Vagina (tissue), 2 donors: ENCODE results near the gene EMSY. TPM values are rescaled to one million over a fixed set of nuclear protein-coding genes. Genes with fewer than 3 reads are reported as not detected.
"Not testable (repeated sequence)": the region's sequence is repeated elsewhere in the genome, so short reads cannot be mapped to it uniquely, and the experiment has no call there.

Experiments used
- DNase-seq, 2 donors: peaks; one replicate each; pipeline ENCODE4 v3.0.0-alpha.2; 2017; ENCODE audit errors: extremely low spot score in 2 of 2
- H3K27ac ChIP-seq: fragments of 200-600 bp; sonication (generic); one replicate; pipeline ENCODE4 v1.5.1; 2019
- H3K27me3 ChIP-seq: fragments of 200-600 bp; sonication (generic); one replicate; pipeline ENCODE4 v1.5.1; 2019
- H3K36me3 ChIP-seq, 2 donors: fragments of 200-600 bp; sonication (generic); one replicate each; pipeline ENCODE4 v1.5.1; 2017 to 2019
- H3K4me1 ChIP-seq: fragments of 200-600 bp; sonication (generic); one replicate; pipeline ENCODE4 v1.5.1; 2019
- H3K4me3 ChIP-seq, 2 donors: fragments of 200-600 bp; sonication (generic); 1 replicate in 1 of 2; 2 replicates in 1 of 2; pipeline ENCODE4 v1.5.1; 2016 to 2019
- H3K9me3 ChIP-seq: fragments of 200-600 bp; sonication (generic); one replicate; pipeline ENCODE4 v1.5.1; 2019
- CTCF ChIP-seq, 3 experiments: fragments of 450-650 bp in 2 of 3; fragments of 200-600 bp in 1 of 3; sonication (generic) in 1 of 3; IDR thresholded peaks; one replicate each; pipeline ENCODE4 v1.5.1; 2017 to 2019; ENCODE audit warnings: antibody characterized with exemption in 3 of 3, mild to moderate bottlenecking in 2 of 3, moderate library complexity in 2 of 3
- POLR2A ChIP-seq, 2 donors: fragments of 450-650 bp; IDR thresholded peaks; one replicate each; pipeline ENCODE4 v1.6.1; 2017; ENCODE audit warnings: antibody characterized with exemption in 2 of 2, mild to moderate bottlenecking in 2 of 2, moderate library complexity in 2 of 2
- POLR2AphosphoS5 ChIP-seq, 2 donors: sonication (generic); formaldehyde crosslinking; IDR thresholded peaks; one replicate each; pipeline ENCODE4 v1.9.0; 2017; ENCODE audit warnings: antibody characterized with exemption in 2 of 2, mild to moderate bottlenecking in 2 of 2, low read depth in 1 of 2; ENCODE audit not compliant: insufficient read depth in 1 of 2
- intact Hi-C: fragments of 100-400 bp; cut with DNase I; formaldehyde crosslinking; loops from one replicate; pipeline ENCODE4 v1.15.1; 2023
- total RNA-seq: library from RNA; depleted of rRNA; stranded (reverse); fragments of >200 nt; gene quantifications from one replicate; pipeline ENCODE4 v1.2.3, GENCODE V29; 2016

EMSY gene
- 31.2 TPM for total RNA-seq

- Histone ChIP-seq H3K36me3 (no peaks in the 10 kb centered on the region), H3K27ac (peak within 1 kb of the TSS; percentile 96), H3K4me3 (peak within 1 kb of the TSS; percentile 80 to 97), H3K9me3 (no peaks in the 10 kb centered on the region), H3K27me3 (no peaks in the 10 kb centered on the region), H3K4me1 (peaks cover 25% of the 10 kb centered on the region)
- intact Hi-C loops = no loop called here
- peak; percentile 99 for DNase-seq
- TF ChIP-seq POLR2A (IDR thresholded peaks at IDR 0.05) = peak; percentile 38 to 98
- no peak for TF ChIP-seq CTCF (IDR thresholded peaks at IDR 0.05)
- peak; percentile 99 to 100 for TF ChIP-seq POLR2AphosphoS5 (IDR thresholded peaks at IDR 0.05; ENCODE audit: insufficient read depth in 1 of 2, low read depth in 1 of 2)
Measured at GRCh38 chr11:76444384-76445120, at the start of gene EMSY. EMSY (plus strand) TSS chr11:76445018; CDS start chr11:76446939, 1,921 bp downstream.

- intact Hi-C loops = no loop called here
- Histone ChIP-seq H3K27ac (no peak overlapping the region), H3K4me3 (no peak overlapping the region), H3K36me3 (no peaks in the 10 kb centered on the region), H3K4me1 (no peaks in the 10 kb centered on the region), H3K9me3 (no peaks in the 10 kb centered on the region), H3K27me3 (no peaks in the 10 kb centered on the region)
- peak in 1 of 2 donors; percentile 0 for DNase-seq
- TF ChIP-seq POLR2AphosphoS5 (IDR thresholded peaks at IDR 0.05; ENCODE audit: insufficient read depth in 1 of 2, low read depth in 1 of 2) = no peak
- no peak for TF ChIP-seq POLR2A (IDR thresholded peaks at IDR 0.05)
Measured at GRCh38 chr11:76395296-76395695, 49.5 kb upstream of the EMSY start.

- H3K27ac ChIP-seq = no peak overlapping the region
- no peak for DNase-seq
- H3K36me3 ChIP-seq = no peaks in the 10 kb centered on the region
- no peak overlapping the region for H3K4me3 ChIP-seq
- TF ChIP-seq CTCF (IDR thresholded peaks at IDR 0.05) (no peak), POLR2A (IDR thresholded peaks at IDR 0.05) (no peak), POLR2AphosphoS5 (IDR thresholded peaks at IDR 0.05; ENCODE audit: insufficient read depth in 1 of 2, low read depth in 1 of 2) (no peak)
- H3K9me3 ChIP-seq = no peaks in the 10 kb centered on the region
- H3K27me3 ChIP-seq = no peaks in the 10 kb centered on the region
- no peaks in the 10 kb centered on the region for H3K4me1 ChIP-seq
- intact Hi-C loops = no loop called here
Measured at GRCh38 chr11:76397383-76397782, 47.4 kb upstream of the EMSY start.

GRCh38 chr11:76400967-76401366 lies 43.9 kb upstream of the EMSY start:
- intact Hi-C loops = no loop called here
- no peaks in the 10 kb centered on the region for H3K36me3 ChIP-seq
- no peak for DNase-seq
- TF ChIP-seq CTCF (IDR thresholded peaks at IDR 0.05) (no peak), POLR2A (IDR thresholded peaks at IDR 0.05) (no peak), POLR2AphosphoS5 (IDR thresholded peaks at IDR 0.05; ENCODE audit: insufficient read depth in 1 of 2, low read depth in 1 of 2) (no peak)
- H3K4me3 ChIP-seq = no peak overlapping the region
- H3K27me3 ChIP-seq = no peaks in the 10 kb centered on the region
- H3K27ac ChIP-seq = no peak overlapping the region
- no peaks in the 10 kb centered on the region for H3K4me1 ChIP-seq
- H3K9me3 ChIP-seq = no peaks in the 10 kb centered on the region

- H3K4me1 ChIP-seq, DNase-seq, intact Hi-C loops: not testable (repeated sequence)
Measured at GRCh38 chr11:76401484-76401883, 43.3 kb upstream of the EMSY start.

GRCh38 chr11:76406359-76406758 lies 38.5 kb upstream of the EMSY start:
- H3K27ac ChIP-seq = no peak overlapping the region

More at GRCh38 chr11:76401484-76401883, 43.3 kb upstream of the EMSY start:
- not testable (repeated sequence) for H3K36me3 ChIP-seq, H3K9me3 ChIP-seq, H3K27ac ChIP-seq, H3K27me3 ChIP-seq, H3K4me3 ChIP-seq

More at GRCh38 chr11:76406359-76406758, 38.5 kb upstream of the EMSY start:
- TF ChIP-seq CTCF (IDR thresholded peaks at IDR 0.05) (no peak), POLR2A (IDR thresholded peaks at IDR 0.05) (no peak), POLR2AphosphoS5 (IDR thresholded peaks at IDR 0.05; ENCODE audit: insufficient read depth in 1 of 2, low read depth in 1 of 2) (no peak)
- Histone ChIP-seq H3K9me3 (no peaks in the 10 kb centered on the region), H3K36me3 (no peaks in the 10 kb centered on the region), H3K27me3 (no peaks in the 10 kb centered on the region), H3K4me1 (no peaks in the 10 kb centered on the region), H3K4me3 (no peak overlapping the region)
- intact Hi-C loops = no loop called here
- DNase-seq = no peak
